Mucosa of descending colon (tissue), 3 donors: ENCODE measurements around the gene KLHL9. TPM values are rescaled to one million over a fixed set of nuclear protein-coding genes. Genes with fewer than 3 reads are reported as not detected.

ENCODE experiments used
- total RNA-seq, 3 donors: library from RNA; stranded (reverse); fragmentation: NEBNext Ultra II Directional in 2 of 3; extraction: Animal tissue kit (Norgen Biotek cat#: 25700) in 2 of 3; gene quantifications; one replicate each; pipeline versions ENCODE4 v1.2.1 to v1.2.4, GENCODE V29; 2021 to 2023
- donor health status: DM: no; HTN: no; CAD: no; lungs with moderate emphysema.
- donor health status: DM: no; HTN: no; CAD: no.
- donor health status: DM: no; HTN: yes; CAD: no.

The KLHL9 gene
- total RNA-seq, 3 donors from 2014 or later: 21.8 to 23.9 (median 23.4) TPM

Other genes starting within 250 kb of the KLHL9 start
- not detected for gene IFNW1, start 193.6 kb downstream of the KLHL9 start, total RNA-seq
- gene IFNA21, start 168.7 kb downstream of the KLHL9 start, total RNA-seq: not detected
- not detected for gene IFNA4, start 147.8 kb downstream of the KLHL9 start, total RNA-seq
- gene IFNA7, start 133.2 kb downstream of the KLHL9 start, total RNA-seq: not detected
- not detected for gene IFNA10, start 128.3 kb downstream of the KLHL9 start, total RNA-seq
- not detected for gene IFNA16, start 118.1 kb downstream of the KLHL9 start, total RNA-seq
- gene IFNA17, start 107.2 kb downstream of the KLHL9 start, total RNA-seq: not detected
- gene IFNA14, start 95.4 kb downstream of the KLHL9 start, total RNA-seq: not detected
- under 1 TPM in 1 of 3 donors, not detected in 2; 0.41 TPM for gene IFNA5, start 30.1 kb downstream of the KLHL9 start, total RNA-seq
- not detected for gene IFNA6, start 15.5 kb upstream of the KLHL9 start, total RNA-seq
- gene IFNA13, start 32.7 kb upstream of the KLHL9 start, total RNA-seq: not detected
- not detected for gene IFNA2, start 50.0 kb upstream of the KLHL9 start, total RNA-seq
- gene IFNA8, start 73.7 kb upstream of the KLHL9 start, total RNA-seq: not detected
- not detected for gene IFNA1, start 105.0 kb upstream of the KLHL9 start, total RNA-seq
- not detected for gene IFNE, start 146.9 kb upstream of the KLHL9 start, total RNA-seq